ACC112 (cell line): ENCODE data around the gene TEC.

Source experiments
- H2AFZ ChIP-seq: fragments of 200-600 bp; sonication (generic); one replicate; pipeline ENCODE4 v1.6.0; 2017; ENCODE audit warnings: antibody characterized with exemption, low read length; ENCODE audit not compliant: unreplicated experiment
- H3K27ac ChIP-seq: fragments of 200-600 bp; sonication (generic); 2 replicates; pipeline ENCODE4 v1.5.1; 2014; ENCODE audit warnings: low read depth, mild to moderate bottlenecking, antibody characterized with exemption, low read length, moderate library complexity
- H3K27me3 ChIP-seq: fragments of 200-600 bp; sonication (generic); 2 replicates; pipeline ENCODE4 v1.6.1; 2014; ENCODE audit warnings: mild to moderate bottlenecking, antibody characterized with exemption, low read length, moderate library complexity, mixed read lengths; ENCODE audit not compliant: insufficient read depth
- H3K36me3 ChIP-seq: fragments of 200-600 bp; sonication (generic); 2 replicates; pipeline ENCODE4 v1.6.1; 2016; ENCODE audit warnings: mild to moderate bottlenecking, antibody characterized with exemption, low read length, moderate library complexity, mixed read lengths; ENCODE audit not compliant: insufficient read depth
- H3K4me1 ChIP-seq: fragments of 200-600 bp; sonication (generic); one replicate; pipeline ENCODE4 v1.6.1; 2016; ENCODE audit warnings: low read length, mixed read lengths; ENCODE audit not compliant: insufficient read depth, unreplicated experiment, control insufficient read depth
- H3K4me3 ChIP-seq: fragments of 200-600 bp; sonication (generic); 2 replicates; pipeline ENCODE4 v1.5.1; 2014; ENCODE audit warnings: mild to moderate bottlenecking, low read depth, low read length
- H3K79me2 ChIP-seq: fragments of 200-600 bp; sonication (generic); one replicate; pipeline ENCODE4 v1.6.0; 2016; ENCODE audit warnings: low read length; ENCODE audit not compliant: control insufficient read depth, unreplicated experiment, insufficient read depth

TEC gene

DNA sequence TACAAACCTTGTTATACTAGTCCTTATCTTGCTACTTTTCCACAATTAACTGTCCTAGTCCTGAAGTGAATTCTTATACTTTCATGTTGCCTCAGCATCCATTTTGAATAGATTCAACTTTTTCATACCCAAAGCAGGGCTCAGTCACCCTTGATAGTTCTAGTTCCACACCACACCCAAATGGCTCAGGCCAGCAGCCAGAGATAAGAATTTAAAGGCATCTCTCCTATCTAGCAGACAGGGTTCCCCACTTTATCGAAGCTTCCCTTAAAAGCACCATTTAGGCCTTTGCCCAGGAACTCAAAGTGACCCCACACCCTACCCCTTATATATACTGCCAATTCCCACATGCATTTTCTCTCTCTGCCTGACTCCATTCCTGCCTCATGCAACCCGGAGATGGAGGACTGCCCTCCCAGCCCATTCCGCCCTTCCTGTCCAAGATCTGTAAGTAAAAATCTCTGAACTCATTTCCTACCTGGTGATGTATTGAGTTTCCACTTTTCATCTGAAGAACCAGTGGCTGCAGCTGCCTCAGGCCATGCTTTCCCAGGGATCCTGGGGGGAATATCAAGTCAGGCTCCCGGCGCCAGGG is 71.9 kb downstream of the TEC start:
- no peak overlapping the region for H3K4me3 ChIP-seq
- H3K27me3 ChIP-seq = 0 out of 2 replicates have a peak, but pooled peaks cover 6% of the 10 kb centered on the region

DNA sequence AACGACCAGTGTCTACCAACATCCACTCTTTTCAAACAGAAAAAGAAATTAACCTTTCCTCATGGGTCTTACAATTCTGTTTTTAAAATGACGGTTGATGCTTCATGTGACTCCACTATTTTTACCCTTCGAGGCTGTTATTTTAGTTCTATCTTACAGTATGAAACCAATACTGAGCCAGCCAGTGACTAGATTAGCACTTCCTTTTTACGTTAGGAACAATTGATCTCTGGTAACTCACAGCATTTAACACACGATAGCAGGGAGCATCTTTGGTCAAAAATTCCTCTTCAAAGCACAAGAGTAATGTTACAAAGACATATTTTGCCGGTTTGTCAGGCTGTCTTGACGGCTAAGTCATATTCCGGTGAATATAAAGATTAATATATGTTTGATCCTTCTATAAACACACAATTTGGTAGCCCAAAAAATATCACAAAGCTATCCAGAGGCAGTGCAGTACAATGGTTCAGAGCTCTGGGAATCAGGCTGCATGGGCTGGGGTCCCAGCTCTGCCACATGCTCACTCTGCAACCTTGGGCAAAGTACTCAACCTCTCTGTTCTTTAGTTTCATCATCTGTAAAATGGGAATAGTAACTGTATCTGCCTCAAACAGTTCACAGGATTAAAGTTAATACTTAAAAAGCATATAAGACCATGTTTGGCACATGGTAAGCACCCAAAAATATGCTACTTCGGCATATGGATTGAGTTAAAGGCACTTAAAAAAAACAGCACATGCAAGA is 72.7 kb downstream of the TEC start:
- no peak overlapping the region for H2AFZ ChIP-seq
- peaks cover 8% of the 10 kb centered on the region for H3K4me1 ChIP-seq
- 0 out of 2 replicates have a peak, but pooled peaks cover 6% of the 10 kb centered on the region for H3K27me3 ChIP-seq
- no peaks in the 10 kb centered on the region for H3K79me2 ChIP-seq
- H3K4me3 ChIP-seq = no peak overlapping the region
- no peak overlapping the region for H3K27ac ChIP-seq
- H3K36me3 ChIP-seq = no peaks in the 10 kb centered on the region

More for the DNA sequence above, 71.9 kb downstream of the TEC start:
- Histone ChIP-seq H2AFZ (no peak overlapping the region), H3K27ac (no peak overlapping the region), H3K79me2 (no peaks in the 10 kb centered on the region), H3K4me1 (peaks cover 8% of the 10 kb centered on the region), H3K36me3 (no peaks in the 10 kb centered on the region)

DNA sequence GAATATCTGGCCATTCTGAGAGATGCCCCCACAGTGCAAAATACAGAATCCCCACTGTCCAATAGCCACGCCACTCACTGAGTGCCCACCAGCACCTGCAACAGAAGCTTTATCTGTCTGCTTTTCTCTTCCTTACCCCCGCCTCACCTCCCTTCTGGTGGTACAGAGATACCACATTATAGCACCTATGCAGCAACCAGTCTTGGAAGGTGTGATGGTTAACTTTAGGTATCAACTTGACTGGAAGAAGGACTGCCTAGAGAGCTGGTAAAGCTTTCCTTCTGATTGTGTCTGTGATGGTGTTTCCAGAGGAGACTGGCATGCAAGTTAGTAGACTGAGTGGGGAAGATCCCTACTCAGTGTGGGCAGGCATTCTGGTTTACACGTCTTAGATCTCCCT is 73.8 kb downstream of the TEC start:
- Histone ChIP-seq H3K36me3 (no peaks in the 10 kb centered on the region), H2AFZ (no peak overlapping the region), H3K4me1 (peaks cover 8% of the 10 kb centered on the region), H3K79me2 (no peaks in the 10 kb centered on the region), H3K27me3 (0 out of 2 replicates have a peak, but pooled peaks cover 6% of the 10 kb centered on the region), H3K4me3 (no peak overlapping the region), H3K27ac (no peak overlapping the region)

DNA sequence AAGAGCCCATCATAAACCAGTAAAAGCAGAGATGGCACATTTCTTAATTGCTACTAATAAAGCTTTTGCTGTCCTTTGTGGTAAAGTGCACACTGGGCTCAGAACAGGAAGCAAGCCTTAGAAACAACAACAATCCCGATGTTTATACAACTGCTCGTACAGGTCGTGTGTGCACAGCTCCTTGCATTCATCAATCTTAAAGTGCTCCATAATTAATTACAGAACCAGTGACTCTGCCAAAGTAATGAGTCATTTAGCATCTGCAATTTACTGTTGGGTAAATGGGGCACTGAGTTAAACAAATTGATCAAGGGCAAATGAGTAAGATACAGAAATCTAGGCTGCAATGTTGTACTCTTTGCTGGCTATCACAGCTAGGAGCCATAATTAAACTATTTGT is 74.3 kb downstream of the TEC start:
- peaks cover 8% of the 10 kb centered on the region for H3K4me1 ChIP-seq
- H3K27ac ChIP-seq = no peak overlapping the region
- no peaks in the 10 kb centered on the region for H3K79me2 ChIP-seq
- no peaks in the 10 kb centered on the region for H3K36me3 ChIP-seq
- 0 out of 2 replicates have a peak, but pooled peaks cover 2% of the 10 kb centered on the region for H3K27me3 ChIP-seq
- no peak overlapping the region for H3K4me3 ChIP-seq
- H2AFZ ChIP-seq = no peak overlapping the region

DNA sequence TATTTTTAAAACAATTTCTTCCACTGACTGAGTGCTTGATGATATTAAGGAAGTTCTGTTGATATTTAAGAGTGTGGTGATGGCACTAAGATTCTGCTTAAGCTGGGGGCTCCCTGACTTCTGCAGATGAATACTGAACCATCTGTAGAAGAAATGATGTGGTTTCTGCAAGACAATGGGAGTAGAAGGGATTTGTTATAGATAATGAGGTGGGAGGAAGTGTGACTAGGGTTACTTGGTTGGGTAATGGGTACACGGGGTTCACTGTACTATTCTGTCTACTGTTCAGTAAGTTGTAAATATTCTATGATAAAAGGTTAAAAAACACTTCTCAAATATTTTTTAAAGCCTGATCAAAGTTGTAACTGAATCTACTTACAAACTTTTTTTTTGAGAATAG is 74.7 kb downstream of the TEC start:
- Histone ChIP-seq H3K4me1 (peaks cover 8% of the 10 kb centered on the region), H3K4me3 (no peak overlapping the region), H3K79me2 (no peaks in the 10 kb centered on the region), H3K36me3 (no peaks in the 10 kb centered on the region), H3K27me3 (no peaks in the 10 kb centered on the region), H3K27ac (no peak overlapping the region), H2AFZ (no peak overlapping the region)

DNA sequence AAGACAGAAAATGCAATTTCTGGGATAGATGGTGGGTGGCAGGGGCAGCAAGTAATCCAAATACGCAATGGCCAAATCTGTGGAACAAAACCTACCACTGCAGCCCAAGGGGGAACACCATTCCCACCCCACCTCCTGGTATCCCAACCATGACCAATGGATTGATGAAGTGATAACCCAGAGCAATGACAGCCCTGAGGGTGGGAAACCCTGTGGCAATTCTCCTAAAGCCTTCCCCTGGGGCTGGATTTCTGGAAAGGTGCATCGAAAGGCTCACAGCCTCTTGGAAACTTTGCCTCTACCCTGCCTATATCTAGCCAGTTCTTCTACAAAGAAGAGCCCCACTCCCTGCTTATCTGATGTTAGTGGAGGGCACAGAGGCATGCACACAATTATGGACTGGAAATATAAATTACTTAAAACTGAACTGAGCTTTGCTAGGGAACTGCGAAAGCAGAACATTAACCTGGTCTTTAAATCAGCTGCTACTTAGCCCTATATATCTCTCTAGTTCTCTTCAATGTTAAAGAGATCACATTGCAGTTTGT is 75.6 kb downstream of the TEC start:
- Histone ChIP-seq H3K79me2 (no peaks in the 10 kb centered on the region), H2AFZ (no peak overlapping the region), H3K4me3 (no peak overlapping the region), H3K27me3 (no peaks in the 10 kb centered on the region), H3K27ac (no peak overlapping the region), H3K4me1 (peaks cover 8% of the 10 kb centered on the region), H3K36me3 (no peaks in the 10 kb centered on the region)

DNA sequence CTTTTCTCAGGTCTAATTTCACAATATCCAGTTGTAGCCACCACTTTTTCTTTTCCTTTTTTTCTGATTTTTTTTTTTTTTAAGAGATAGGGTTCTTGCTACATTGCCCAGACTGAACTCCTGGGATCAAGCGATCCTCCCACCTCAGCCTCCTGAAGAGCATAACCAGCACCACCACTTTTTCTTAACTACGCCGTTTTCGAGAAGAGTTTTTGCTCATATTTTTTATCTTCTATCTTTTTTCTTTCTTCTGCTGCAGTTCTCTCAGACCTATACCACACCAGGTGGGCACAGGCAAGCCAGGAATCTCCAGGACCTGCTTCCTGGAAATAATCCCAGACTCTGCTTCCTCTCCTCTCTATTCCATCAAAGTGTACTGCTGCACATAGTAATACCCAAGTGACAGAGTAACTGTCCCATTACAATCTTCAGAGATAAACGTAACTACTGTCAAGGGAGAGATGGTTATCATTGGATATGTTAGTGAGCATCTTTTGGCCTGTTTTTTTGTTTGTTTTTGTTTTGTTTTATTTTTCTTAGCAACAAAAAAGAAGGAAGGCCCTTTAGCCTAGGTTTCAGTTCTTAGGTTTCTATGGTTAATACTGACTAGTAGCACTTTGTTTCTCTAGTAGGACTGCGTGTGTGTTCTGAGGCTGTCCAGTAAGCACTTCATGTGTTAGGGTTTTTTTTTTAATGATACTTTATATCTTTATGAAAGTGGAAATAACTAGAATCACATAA is 76.4 kb downstream of the TEC start:
- Histone ChIP-seq H3K4me1 (peaks cover 8% of the 10 kb centered on the region), H3K36me3 (no peaks in the 10 kb centered on the region), H2AFZ (no peak overlapping the region), H3K79me2 (no peaks in the 10 kb centered on the region), H3K27me3 (no peaks in the 10 kb centered on the region), H3K4me3 (no peak overlapping the region), H3K27ac (no peak overlapping the region)

DNA sequence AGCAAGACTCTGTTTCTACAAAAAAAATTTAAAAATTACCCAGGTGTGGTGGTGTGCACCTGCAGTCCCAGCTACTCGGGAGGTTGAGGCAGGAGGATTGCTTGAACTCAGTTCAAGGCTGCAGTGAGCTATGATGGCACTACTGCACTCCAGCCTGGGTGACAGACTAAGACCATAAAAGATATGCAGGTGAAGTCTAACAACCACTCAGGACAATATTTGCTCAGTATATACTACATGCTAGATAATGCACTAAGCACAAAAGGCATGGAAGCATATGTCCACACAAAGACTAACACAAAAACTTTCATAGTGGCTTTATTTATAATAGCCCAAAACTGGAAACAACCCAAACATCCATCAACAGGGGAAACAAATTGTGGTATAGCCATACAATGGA is 77.9 kb downstream of the TEC start:
- Histone ChIP-seq H3K4me1 (peaks cover 8% of the 10 kb centered on the region), H3K27me3 (no peaks in the 10 kb centered on the region), H3K27ac (no peak overlapping the region), H2AFZ (no peak overlapping the region), H3K36me3 (no peaks in the 10 kb centered on the region), H3K4me3 (no peak overlapping the region), H3K79me2 (no peaks in the 10 kb centered on the region)

DNA sequence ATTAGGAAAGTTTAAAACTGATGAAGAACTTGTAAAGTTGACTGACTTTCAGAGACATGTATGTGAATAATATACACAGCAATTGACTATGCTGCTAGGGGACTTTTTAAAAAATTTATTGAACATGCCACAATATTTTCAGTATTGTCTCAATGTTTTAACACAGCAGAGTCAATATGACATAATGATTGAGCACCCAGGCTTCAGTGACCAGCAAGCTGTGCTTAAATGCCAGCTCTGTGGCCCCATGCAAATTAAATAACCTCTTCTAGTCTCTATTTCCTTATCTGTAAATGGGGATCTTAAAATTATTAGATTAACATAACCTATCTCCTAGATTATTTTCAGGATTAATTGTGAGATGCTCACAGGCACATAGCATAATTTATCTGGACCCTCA is 78.8 kb downstream of the TEC start:
- Histone ChIP-seq H3K36me3 (no peaks in the 10 kb centered on the region), H3K27ac (no peak overlapping the region), H3K4me3 (no peak overlapping the region)

DNA sequence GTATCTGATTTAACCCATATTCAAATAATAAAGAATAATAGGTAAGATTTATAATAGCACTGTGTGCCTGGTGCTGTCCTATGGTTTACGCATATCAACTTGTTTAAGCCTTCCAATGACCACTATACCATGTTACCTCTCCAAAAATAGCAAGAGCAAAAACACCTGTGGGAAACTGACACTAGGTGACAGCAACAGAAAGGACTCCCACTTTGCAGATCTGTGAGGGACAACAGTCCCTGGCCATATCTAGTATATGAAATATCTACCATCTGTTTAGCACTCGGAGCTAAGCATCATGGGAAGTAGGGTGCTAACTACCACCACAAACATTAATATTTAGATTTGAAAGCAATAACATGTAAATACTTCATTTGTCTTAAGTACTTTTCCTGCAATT is 79.9 kb downstream of the TEC start:
- Histone ChIP-seq H3K27ac (no peak overlapping the region), H2AFZ (no peak overlapping the region), H3K79me2 (no peaks in the 10 kb centered on the region), H3K4me1 (no peaks in the 10 kb centered on the region), H3K27me3 (no peaks in the 10 kb centered on the region), H3K4me3 (no peak overlapping the region), H3K36me3 (no peaks in the 10 kb centered on the region)

More for the DNA sequence above, 78.8 kb downstream of the TEC start:
- Histone ChIP-seq H2AFZ (no peak overlapping the region), H3K4me1 (peaks cover 6% of the 10 kb centered on the region), H3K79me2 (no peaks in the 10 kb centered on the region), H3K27me3 (no peaks in the 10 kb centered on the region)
